T-helper 1 cell treated with Interleukin-12 subunit alpha and Interleukin-12 subunit beta and Interleukin-4 antibody, amounts not matched to agents 30 μg/mL and 1 μg/mL, for 36 hours (primary cell): Measurements from ENCODE around the gene INO80C.

Source experiments
- H3K27ac Mint-ChIP-seq: one replicate; pipeline ENCODE4 v1.8.0; 2021; ENCODE audit warnings: mild to moderate bottlenecking, mixed read lengths
- H3K27me3 Mint-ChIP-seq: one replicate; pipeline ENCODE4 v1.8.0; 2021; ENCODE audit warnings: low read depth, mixed read lengths
- H3K36me3 Mint-ChIP-seq: one replicate; pipeline ENCODE4 v1.8.0; 2021; ENCODE audit warnings: low read depth, mixed read lengths
- H3K4me1 Mint-ChIP-seq: one replicate; pipeline ENCODE4 v1.8.0; 2021; ENCODE audit warnings: low read depth, mixed read lengths
- H3K4me3 Mint-ChIP-seq: one replicate; pipeline ENCODE4 v1.8.0; 2021; ENCODE audit warnings: mild to moderate bottlenecking, moderate library complexity, mixed read lengths
- H3K9me3 Mint-ChIP-seq: one replicate; pipeline ENCODE4 v1.8.0; 2021; ENCODE audit warnings: mixed read lengths

INO80C gene

GRCh38 chr18:35497370-35498197 lies at the start of gene INO80C:
TSS of gene INO80C (minus strand) at chr18:35497960. CDS start at chr18:35497874, 86 bp downstream.
- Mint-ChIP-seq H3K4me1 (peaks cover 34% of the 10 kb centered on the region), H3K27me3 (no peaks in the 10 kb centered on the region), H3K4me3 (peak within 1 kb of the TSS; percentile 93), H3K9me3 (no peaks in the 10 kb centered on the region), H3K27ac (peak within 1 kb of the TSS; percentile 98), H3K36me3 (no peaks in the 10 kb centered on the region)

- Mint-ChIP-seq H3K27ac (no peak overlapping the region), H3K4me1 (no peaks in the 10 kb centered on the region), H3K36me3 (no peaks in the 10 kb centered on the region), H3K27me3 (no peaks in the 10 kb centered on the region), H3K4me3 (no peak overlapping the region), H3K9me3 (peaks cover 3% of the 10 kb centered on the region)
These were observed 49.3 kb upstream of the INO80C start for GRCh38 chr18:35547008-35547605.

GRCh38 chr18:35542356-35542755 lies 44.6 kb upstream of the INO80C start:
- H3K4me1 Mint-ChIP-seq = no peaks in the 10 kb centered on the region
- no peaks in the 10 kb centered on the region for H3K36me3 Mint-ChIP-seq
- H3K4me3 Mint-ChIP-seq = no peak overlapping the region
- H3K27me3 Mint-ChIP-seq = no peaks in the 10 kb centered on the region
- H3K9me3 Mint-ChIP-seq = peaks cover 3% of the 10 kb centered on the region
- H3K27ac Mint-ChIP-seq = no peak overlapping the region

GRCh38 chr18:35535297-35535696 lies 37.5 kb upstream of the INO80C start:
- Mint-ChIP-seq H3K4me3 (no peak overlapping the region), H3K27me3 (peaks cover 10% of the 10 kb centered on the region), H3K4me1 (no peaks in the 10 kb centered on the region), H3K27ac (no peak overlapping the region), H3K9me3 (peaks cover 16% of the 10 kb centered on the region), H3K36me3 (no peaks in the 10 kb centered on the region)

- Mint-ChIP-seq H3K27me3 (peaks cover 16% of the 10 kb centered on the region), H3K27ac (no peak overlapping the region), H3K9me3 (peaks cover 16% of the 10 kb centered on the region), H3K4me3 (no peak overlapping the region), H3K4me1 (no peaks in the 10 kb centered on the region), H3K36me3 (no peaks in the 10 kb centered on the region)
These were observed 36.2 kb upstream of the INO80C start for GRCh38 chr18:35533916-35534405.

- H3K4me1 Mint-ChIP-seq = peaks cover 2% of the 10 kb centered on the region
- peaks cover 12% of the 10 kb centered on the region for H3K9me3 Mint-ChIP-seq
- no peak overlapping the region for H3K4me3 Mint-ChIP-seq
- peaks cover 19% of the 10 kb centered on the region for H3K27me3 Mint-ChIP-seq
- H3K27ac Mint-ChIP-seq = no peak overlapping the region
- no peaks in the 10 kb centered on the region for H3K36me3 Mint-ChIP-seq
These were observed 31.1 kb upstream of the INO80C start for GRCh38 chr18:35528749-35529274.

GRCh38 chr18:35526495-35527059 lies 28.8 kb upstream of the INO80C start:
- Mint-ChIP-seq H3K36me3 (no peaks in the 10 kb centered on the region), H3K9me3 (peaks cover 8% of the 10 kb centered on the region), H3K4me3 (no peak overlapping the region), H3K27me3 (peaks cover 19% of the 10 kb centered on the region), H3K27ac (no peak overlapping the region), H3K4me1 (peaks cover 2% of the 10 kb centered on the region)

GRCh38 chr18:35525795-35526494 lies 28.2 kb upstream of the INO80C start:
- Mint-ChIP-seq H3K4me1 (peaks cover 2% of the 10 kb centered on the region), H3K27me3 (peaks cover 19% of the 10 kb centered on the region), H3K9me3 (peaks cover 5% of the 10 kb centered on the region), H3K27ac (no peak overlapping the region), H3K4me3 (no peak overlapping the region), H3K36me3 (no peaks in the 10 kb centered on the region)

- Mint-ChIP-seq H3K9me3 (no peaks in the 10 kb centered on the region), H3K4me3 (no peak overlapping the region), H3K27me3 (peaks cover 14% of the 10 kb centered on the region), H3K4me1 (peaks cover 2% of the 10 kb centered on the region), H3K27ac (no peak overlapping the region), H3K36me3 (no peaks in the 10 kb centered on the region)
These were observed 26.5 kb upstream of the INO80C start for GRCh38 chr18:35524226-35524625.

- Mint-ChIP-seq H3K27me3 (peaks cover 6% of the 10 kb centered on the region), H3K4me1 (peaks cover 2% of the 10 kb centered on the region), H3K4me3 (no peak overlapping the region), H3K9me3 (no peaks in the 10 kb centered on the region), H3K36me3 (no peaks in the 10 kb centered on the region), H3K27ac (no peak overlapping the region)
These were observed 24.6 kb upstream of the INO80C start for GRCh38 chr18:35522130-35522959.

GRCh38 chr18:35521133-35521532 lies 23.4 kb upstream of the INO80C start:
- Mint-ChIP-seq H3K27me3 (no peaks in the 10 kb centered on the region), H3K9me3 (no peaks in the 10 kb centered on the region), H3K36me3 (no peaks in the 10 kb centered on the region), H3K4me3 (no peak overlapping the region), H3K4me1 (peaks cover 2% of the 10 kb centered on the region), H3K27ac (no peak overlapping the region)

GRCh38 chr18:35519148-35519899 lies 21.6 kb upstream of the INO80C start:
- Mint-ChIP-seq H3K36me3 (no peaks in the 10 kb centered on the region), H3K4me1 (peaks cover 2% of the 10 kb centered on the region), H3K4me3 (no peak overlapping the region), H3K9me3 (no peaks in the 10 kb centered on the region), H3K27ac (no peak overlapping the region), H3K27me3 (no peaks in the 10 kb centered on the region)

- no peaks in the 10 kb centered on the region for H3K27me3 Mint-ChIP-seq
- H3K27ac Mint-ChIP-seq = no peak overlapping the region
- no peaks in the 10 kb centered on the region for H3K9me3 Mint-ChIP-seq
- no peaks in the 10 kb centered on the region for H3K36me3 Mint-ChIP-seq
- H3K4me3 Mint-ChIP-seq = no peak overlapping the region
- H3K4me1 Mint-ChIP-seq = peaks cover 2% of the 10 kb centered on the region
These were observed 20.0 kb upstream of the INO80C start for GRCh38 chr18:35517715-35518114.
